Breast epithelium (tissue), 3 donors: Measurements from ENCODE around the gene SLC25A46.

Experiments used
- POLR2A ChIP-seq: fragments of 450-650 bp; IDR thresholded peaks from one replicate; pipeline ENCODE4 v1.6.1; 2016; ENCODE audit warnings: antibody characterized with exemption, mild to moderate bottlenecking, moderate library complexity
- POLR2AphosphoS5 ChIP-seq, 3 donors: sonication (generic); formaldehyde crosslinking; IDR thresholded peaks; one replicate each; pipeline ENCODE4 v1.6.1; 2017; ENCODE audit warnings: antibody characterized with exemption in 3 of 3
- TF ChIP-seq, protein P1 (sequence below), 3 donors: fragments of 450-650 bp; IDR thresholded peaks; one replicate each; pipeline ENCODE4 v1.5.1; 2016 to 2017; ENCODE audit warnings: antibody characterized with exemption in 3 of 3, mild to moderate bottlenecking in 3 of 3, moderate library complexity in 3 of 3

DNA sequence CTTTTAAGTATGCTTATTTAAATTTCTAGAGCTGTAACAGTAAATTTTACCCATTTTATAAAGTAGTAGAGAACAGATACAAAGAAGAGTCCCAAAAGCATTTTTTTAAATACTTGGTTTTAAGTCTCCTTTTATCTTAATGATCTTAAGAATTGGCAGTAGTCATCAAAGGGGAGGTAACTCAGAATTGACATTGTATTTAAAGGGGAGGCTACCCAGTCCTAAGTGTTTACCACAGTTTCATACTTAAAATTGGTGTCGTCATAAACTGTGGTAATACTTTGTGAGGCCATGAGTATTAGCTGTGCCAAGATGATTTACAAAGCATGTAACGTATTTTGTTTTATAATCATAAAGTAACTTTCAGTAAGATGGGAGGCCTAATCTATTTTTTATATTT, 14.8 kb downstream of the SLC25A46 start:
- TF ChIP-seq, protein P1, sequence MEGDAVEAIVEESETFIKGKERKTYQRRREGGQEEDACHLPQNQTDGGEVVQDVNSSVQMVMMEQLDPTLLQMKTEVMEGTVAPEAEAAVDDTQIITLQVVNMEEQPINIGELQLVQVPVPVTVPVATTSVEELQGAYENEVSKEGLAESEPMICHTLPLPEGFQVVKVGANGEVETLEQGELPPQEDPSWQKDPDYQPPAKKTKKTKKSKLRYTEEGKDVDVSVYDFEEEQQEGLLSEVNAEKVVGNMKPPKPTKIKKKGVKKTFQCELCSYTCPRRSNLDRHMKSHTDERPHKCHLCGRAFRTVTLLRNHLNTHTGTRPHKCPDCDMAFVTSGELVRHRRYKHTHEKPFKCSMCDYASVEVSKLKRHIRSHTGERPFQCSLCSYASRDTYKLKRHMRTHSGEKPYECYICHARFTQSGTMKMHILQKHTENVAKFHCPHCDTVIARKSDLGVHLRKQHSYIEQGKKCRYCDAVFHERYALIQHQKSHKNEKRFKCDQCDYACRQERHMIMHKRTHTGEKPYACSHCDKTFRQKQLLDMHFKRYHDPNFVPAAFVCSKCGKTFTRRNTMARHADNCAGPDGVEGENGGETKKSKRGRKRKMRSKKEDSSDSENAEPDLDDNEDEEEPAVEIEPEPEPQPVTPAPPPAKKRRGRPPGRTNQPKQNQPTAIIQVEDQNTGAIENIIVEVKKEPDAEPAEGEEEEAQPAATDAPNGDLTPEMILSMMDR (IDR thresholded peaks at IDR 0.05) = no peak
- TF ChIP-seq POLR2A (no peak), POLR2AphosphoS5 (IDR thresholded peaks at IDR 0.05) (no peak)
